Fibroblast of pulmonary artery (primary cell): ENCODE data around the gene TRAPPC14.

Experiments
- DNase-seq: peaks from one replicate; pipeline ENCODE4 v3.0.0-alpha.2; 2010; ENCODE audit warnings: low read depth
- H3K4me3 ChIP-seq: replicated peaks from 2 replicates; pipeline ENCODE4 v1.5.1; 2011; ENCODE audit warnings: low read depth, mild to moderate bottlenecking, control low read depth, low read length, moderate library complexity
- TF ChIP-seq, protein P1 (sequence below): IDR thresholded peaks from 2 replicates; pipeline ENCODE4 v1.5.1; 2011; ENCODE audit warnings: mild to moderate bottlenecking, control low read depth, low read length, inconsistent platforms; ENCODE audit errors: missing control alignments

TRAPPC14 gene

DNA sequence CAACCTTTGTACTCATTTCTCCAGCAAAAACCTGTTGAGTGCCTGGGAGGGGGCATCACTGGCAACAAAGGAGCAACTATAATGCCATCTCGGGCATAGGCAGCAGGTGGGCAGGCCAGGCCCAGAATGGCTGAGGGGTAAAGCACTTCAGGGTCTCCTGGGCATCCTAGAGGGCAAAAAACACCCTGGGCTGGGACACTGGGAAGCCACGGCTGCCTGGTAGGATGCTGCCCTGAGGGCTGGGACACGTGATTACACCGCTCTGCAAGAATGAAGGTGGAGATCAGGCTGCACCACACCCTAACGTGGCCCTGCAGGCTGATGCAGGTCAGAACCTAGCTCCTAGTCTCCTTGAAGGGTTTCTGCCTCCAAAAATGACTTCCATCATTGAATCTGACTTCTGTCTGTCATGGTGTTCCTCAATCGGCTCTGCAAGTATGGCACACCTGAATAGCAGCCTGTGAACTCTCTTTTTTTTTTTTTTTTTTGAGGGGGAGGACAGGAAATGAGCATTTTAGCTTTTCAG is 4.5 kb upstream of the TRAPPC14 start:
- DNase-seq: no peak
- TF ChIP-seq, protein P1, sequence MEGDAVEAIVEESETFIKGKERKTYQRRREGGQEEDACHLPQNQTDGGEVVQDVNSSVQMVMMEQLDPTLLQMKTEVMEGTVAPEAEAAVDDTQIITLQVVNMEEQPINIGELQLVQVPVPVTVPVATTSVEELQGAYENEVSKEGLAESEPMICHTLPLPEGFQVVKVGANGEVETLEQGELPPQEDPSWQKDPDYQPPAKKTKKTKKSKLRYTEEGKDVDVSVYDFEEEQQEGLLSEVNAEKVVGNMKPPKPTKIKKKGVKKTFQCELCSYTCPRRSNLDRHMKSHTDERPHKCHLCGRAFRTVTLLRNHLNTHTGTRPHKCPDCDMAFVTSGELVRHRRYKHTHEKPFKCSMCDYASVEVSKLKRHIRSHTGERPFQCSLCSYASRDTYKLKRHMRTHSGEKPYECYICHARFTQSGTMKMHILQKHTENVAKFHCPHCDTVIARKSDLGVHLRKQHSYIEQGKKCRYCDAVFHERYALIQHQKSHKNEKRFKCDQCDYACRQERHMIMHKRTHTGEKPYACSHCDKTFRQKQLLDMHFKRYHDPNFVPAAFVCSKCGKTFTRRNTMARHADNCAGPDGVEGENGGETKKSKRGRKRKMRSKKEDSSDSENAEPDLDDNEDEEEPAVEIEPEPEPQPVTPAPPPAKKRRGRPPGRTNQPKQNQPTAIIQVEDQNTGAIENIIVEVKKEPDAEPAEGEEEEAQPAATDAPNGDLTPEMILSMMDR: no peak
- no peak overlapping the region for H3K4me3 ChIP-seq

DNA sequence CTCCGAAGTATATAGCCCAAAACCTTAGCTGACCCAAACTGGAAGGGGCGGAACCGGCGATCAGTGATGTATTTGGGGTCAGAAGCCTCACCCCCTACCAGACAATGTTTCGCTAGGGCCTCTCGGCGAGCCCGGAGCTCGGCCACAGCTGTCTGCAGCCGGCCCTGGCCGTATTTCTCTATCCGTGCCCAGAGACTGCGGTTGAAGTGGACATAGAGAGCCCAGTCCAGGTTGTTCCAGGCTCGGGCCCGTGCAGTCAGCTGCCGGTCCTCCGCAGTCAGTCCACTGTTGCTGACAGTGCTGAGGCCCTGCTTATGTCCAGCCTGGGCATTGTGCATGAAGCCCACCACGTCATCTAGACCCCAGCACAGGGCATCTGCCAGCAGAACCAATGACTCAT is 1.5 kb upstream of the TRAPPC14 start:
- H3K4me3 ChIP-seq: no peak overlapping the region
- no peak for DNase-seq
- TF ChIP-seq, protein P1: no peak

DNA sequence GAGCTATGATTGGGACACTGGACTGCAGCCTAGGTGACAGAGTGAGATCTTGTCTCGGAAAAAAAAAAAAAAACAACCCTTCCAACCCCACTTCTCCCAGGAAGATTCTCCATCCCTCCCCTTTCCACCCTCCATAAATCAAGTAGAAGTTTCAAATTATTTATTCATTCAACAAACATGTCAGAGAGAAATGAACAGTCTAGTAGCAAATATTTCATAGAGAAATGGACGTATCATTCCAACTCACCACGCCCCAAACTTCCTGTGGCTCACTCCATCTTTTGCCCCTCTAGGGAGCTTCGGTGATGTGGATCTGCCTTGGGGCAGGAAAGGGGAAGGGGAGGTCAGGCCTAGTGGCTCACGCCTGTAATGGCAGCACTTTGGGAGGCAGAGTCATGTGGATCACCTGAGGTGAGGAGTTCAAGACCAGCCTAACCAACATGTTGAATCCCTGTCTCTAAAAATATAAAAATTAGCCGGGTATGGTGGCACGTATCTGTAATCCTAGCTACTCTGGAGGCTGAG is 638 bp upstream of the TRAPPC14 start:
- TF ChIP-seq, protein P1: no peak
- DNase-seq: no peak

DNA sequence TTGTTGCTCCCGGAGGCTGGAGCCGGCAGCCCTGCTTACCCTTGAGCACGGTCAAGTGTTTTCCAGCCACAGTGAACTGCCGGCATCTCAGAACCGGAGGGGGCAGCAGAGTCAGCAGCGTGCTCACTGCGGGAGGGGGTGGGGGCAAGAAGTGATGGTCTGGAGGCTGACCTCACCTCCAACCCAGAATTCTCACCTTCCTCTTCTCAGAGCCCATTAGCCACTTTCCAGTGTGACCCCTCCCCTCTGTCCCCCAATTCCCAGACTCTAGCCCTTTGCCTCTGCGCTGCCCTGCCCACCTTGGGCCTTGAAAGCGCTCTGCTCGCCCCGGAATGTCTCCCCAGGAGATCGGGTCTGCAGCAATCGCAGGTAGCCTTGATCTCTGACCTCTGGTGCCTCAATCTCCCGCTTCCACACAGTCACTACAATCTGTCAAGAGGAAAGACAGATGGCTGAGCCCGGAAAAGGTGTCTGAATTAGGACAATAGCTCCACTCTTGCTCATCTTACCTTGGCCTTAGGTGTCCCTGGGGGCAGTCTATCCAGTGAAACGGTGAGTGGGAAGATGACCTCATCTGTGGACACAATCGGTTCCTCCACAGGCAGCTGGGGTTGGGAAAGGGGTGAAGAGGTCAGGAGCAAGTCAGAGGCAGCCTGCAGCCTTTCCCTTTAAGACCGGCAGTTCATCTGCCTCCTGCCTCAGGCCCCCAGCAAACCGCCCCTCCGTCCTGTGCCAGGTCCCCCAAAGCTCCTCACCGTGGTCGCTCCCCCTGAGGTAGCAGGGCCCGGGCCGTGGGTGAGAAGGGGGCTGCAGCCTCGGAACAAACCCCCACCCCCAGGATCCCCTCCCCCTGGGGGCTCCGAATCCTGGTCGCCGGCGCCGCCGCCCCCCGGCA is 942 bp downstream of the TRAPPC14 start:
- peak; percentile 55 for DNase-seq
- peak overlapping the region; percentile 66 for H3K4me3 ChIP-seq
- TF ChIP-seq, protein P1: peak; percentile 27

More for the DNA sequence above, 638 bp upstream of the TRAPPC14 start:
- H3K4me3 ChIP-seq: peak overlapping the region; percentile 66

DNA sequence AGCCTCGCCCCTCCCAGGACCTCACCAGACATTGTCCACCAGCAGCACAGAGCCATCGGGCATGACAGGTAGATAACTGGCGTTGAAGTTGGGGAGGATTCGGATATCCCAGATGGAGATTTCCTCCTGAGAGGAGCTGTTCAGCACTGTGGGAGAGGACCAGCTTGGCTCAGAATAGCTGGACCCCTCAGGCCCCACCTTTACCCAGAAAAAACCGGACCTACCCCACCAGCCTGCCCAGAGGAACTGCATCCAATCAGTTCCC is 1.5 kb downstream of the TRAPPC14 start:
- peak overlapping the region; percentile 66 for H3K4me3 ChIP-seq
- no peak for DNase-seq
- TF ChIP-seq, protein P1: no peak

DNA sequence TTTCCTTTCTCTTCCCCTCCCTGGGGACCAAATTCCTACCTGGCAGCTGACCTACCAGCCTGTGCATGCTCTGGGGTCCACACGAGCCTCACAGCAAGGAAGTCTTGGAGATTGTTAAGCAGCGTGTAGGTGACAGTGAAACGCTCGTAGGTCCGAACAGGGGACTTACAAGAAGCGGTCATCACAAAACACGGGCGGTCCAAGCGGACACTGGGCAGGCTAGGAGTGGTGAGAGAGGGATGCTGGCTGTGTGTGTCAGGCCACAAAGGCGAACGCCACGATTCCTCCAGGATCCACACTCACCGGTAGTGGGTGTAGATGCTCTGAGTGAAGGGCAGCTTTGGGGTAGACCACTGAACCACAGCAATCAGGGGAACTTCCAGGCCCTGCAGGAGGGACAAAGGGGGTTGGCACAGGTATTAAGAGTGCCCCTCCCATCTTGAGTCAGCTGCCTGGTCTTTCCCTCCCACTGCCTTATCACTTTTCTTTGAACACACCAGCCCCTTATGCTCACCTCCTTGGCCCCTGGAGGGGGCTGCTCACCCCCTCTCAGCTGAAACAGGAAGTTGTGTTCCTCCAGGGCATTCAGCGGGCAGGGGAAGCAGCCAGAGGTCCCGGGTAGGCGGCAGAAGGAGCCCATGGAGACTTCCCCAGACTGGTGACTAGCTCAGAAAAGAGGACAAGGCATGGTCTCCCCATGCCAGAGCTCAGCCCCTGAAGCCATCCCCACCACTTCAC is 2.0 kb downstream of the TRAPPC14 start:
- no peak overlapping the region for H3K4me3 ChIP-seq
- DNase-seq: no peak
- TF ChIP-seq, protein P1: no peak
